ENCODE measurements around the gene RRP8. TPM values are rescaled to one million over a fixed set of nuclear protein-coding genes. Genes with fewer than 3 reads are reported as not detected.

The RRP8 gene
- total and polyA plus RNA-seq, 2 donors (not counting 1 experiment from before 2014, with no cell fraction given): 8.6 to 29.4 TPM

DNA sequence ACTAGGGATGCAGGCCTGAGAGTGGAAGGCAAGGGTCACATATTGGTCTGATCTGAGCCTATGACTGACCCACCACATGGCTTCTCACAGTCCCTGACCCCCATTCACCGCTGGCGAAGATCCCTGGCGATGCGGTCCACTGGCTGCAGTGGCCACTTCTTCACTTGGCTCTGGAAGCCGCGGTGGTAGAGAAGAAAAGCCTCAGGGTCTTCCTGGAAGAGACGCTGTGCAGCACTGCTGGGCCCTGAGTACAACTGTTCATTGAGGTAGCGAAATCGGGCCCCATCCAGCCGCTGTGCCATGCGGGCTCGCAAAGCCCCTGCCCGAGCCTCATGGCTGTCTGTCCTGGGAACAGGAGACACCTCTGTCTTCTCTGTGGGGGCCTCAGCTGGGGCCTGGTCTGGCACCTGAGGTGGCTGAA, 2.4 kb downstream of the RRP8 start:
- Mint-ChIP-seq H3K4me3 (no peak overlapping the region), H3K9me3 (ENCODE audit: insufficient read depth) (no peaks in the 10 kb centered on the region), H3K4me1 (peaks cover 24% of the 10 kb centered on the region), H3K27ac (no peak overlapping the region), H3K27me3 (no peaks in the 10 kb centered on the region)
- Histone ChIP-seq H3K27ac (ENCODE audit: low read length in 2 of 2) (no peak overlapping the region), H3K9ac (ENCODE audit: low read length) (no peak overlapping the region), H3K79me2 (ENCODE audit: control insufficient read depth, insufficient read depth, low read length) (peaks cover 77% of the 10 kb centered on the region), H3K36me3 (replicated peaks in 1 of 2; ENCODE audit: control extremely low read depth in 1 of 2, control insufficient read depth in 1 of 2, extremely low read depth in 1 of 2, insufficient read depth in 2 of 2, low read length in 1 of 2) (peaks cover 0 to 49% of the 10 kb centered on the region in 2 experiments), H3K27me3 (replicated peaks in 1 of 4; ENCODE audit: control extremely low read depth in 1 of 4, control insufficient read depth in 3 of 4, insufficient read depth in 4 of 4, low read length in 3 of 4) (no peaks in the 10 kb centered on the region), H3K4me2 (replicated peaks; ENCODE audit: low read depth, low read length, poor library complexity, severe bottlenecking) (no peak overlapping the region), H3K9me3 (ENCODE audit: control extremely low read depth in 1 of 3, control insufficient read depth in 2 of 3, insufficient read depth in 1 of 3, low read length in 2 of 3) (no peaks in the 10 kb centered on the region), H3K4me3 (ENCODE audit: control extremely low read depth in 1 of 5, extremely low read depth in 1 of 5, insufficient read depth in 1 of 5, low read depth in 2 of 5, low read length in 4 of 5) (no peak overlapping the region), H4K20me1 (ENCODE audit: control insufficient read depth, insufficient read depth, low read length, poor library complexity, severe bottlenecking) (peaks cover 38% of the 10 kb centered on the region), H3K4me1 (ENCODE audit: control insufficient read depth in 2 of 2, insufficient read depth in 2 of 2, low read length in 2 of 2) (peaks cover 32 to 35% of the 10 kb centered on the region in 2 donors), H2AFZ (ENCODE audit: insufficient read depth, low read depth, low read length, poor library complexity, severe bottlenecking) (no peak overlapping the region)
- DNase-seq (no peak), ATAC-seq (ENCODE audit: low read depth) (no peak)
- ChIA-PET CTCF (interaction anchor here (1.2 kb wide), 1 partner anchor 26 kb away, joined by 3 read pairs; no protein-coding TSS in a partner anchor), POLR2A (no interaction called here)
- WGBS (ENCODE audit: insufficient coverage): 99% methylated on average over 13 of the region's 13 CpGs
- TF ChIP-seq, protein P1, sequence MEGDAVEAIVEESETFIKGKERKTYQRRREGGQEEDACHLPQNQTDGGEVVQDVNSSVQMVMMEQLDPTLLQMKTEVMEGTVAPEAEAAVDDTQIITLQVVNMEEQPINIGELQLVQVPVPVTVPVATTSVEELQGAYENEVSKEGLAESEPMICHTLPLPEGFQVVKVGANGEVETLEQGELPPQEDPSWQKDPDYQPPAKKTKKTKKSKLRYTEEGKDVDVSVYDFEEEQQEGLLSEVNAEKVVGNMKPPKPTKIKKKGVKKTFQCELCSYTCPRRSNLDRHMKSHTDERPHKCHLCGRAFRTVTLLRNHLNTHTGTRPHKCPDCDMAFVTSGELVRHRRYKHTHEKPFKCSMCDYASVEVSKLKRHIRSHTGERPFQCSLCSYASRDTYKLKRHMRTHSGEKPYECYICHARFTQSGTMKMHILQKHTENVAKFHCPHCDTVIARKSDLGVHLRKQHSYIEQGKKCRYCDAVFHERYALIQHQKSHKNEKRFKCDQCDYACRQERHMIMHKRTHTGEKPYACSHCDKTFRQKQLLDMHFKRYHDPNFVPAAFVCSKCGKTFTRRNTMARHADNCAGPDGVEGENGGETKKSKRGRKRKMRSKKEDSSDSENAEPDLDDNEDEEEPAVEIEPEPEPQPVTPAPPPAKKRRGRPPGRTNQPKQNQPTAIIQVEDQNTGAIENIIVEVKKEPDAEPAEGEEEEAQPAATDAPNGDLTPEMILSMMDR (IDR thresholded peaks at IDR 0.05): no peak
- intact Hi-C loops (cut with micrococcal nuclease): loop anchor here (5.0 kb wide), 3 partner anchors 69 to 369 kb away; partner anchors contain the start of gene FHIP1B

DNA sequence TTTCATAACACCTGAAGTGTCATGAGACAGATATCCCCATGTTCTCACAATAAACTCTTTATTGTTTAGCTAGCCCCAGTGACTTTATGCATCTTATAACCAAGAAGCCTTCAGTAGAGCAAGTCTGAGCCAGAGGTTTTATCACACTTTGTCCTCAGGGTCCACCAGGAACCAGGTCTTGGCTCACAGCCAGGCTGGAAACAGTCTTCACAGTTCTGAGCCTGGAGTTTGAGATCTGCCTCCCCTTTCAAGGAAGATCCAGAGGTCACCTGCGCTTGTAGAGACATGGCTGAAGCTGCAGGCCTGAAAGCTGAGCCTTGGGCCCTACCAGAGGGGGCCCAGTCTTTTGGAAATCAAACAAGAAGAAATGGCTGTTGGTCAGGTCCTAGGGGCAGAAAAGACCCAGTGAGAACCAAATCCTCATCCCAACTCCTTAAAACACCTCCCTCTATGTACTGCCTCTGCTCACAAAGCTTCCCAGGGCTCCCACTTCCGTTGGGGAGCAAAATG, 3.5 kb downstream of the RRP8 start:
- H3K27ac Mint-ChIP-seq: no peak overlapping the region
- H3K4me2 ChIP-seq (replicated peaks; ENCODE audit: low read depth, low read length, poor library complexity, severe bottlenecking): no peak overlapping the region
- H3K27me3 Mint-ChIP-seq: no peaks in the 10 kb centered on the region
- peaks cover 0 to 53% of the 10 kb centered on the region in 2 experiments for H3K36me3 ChIP-seq (replicated peaks in 1 of 2; ENCODE audit: control extremely low read depth in 1 of 2, control insufficient read depth in 1 of 2, extremely low read depth in 1 of 2, insufficient read depth in 2 of 2, low read length in 1 of 2)
- no peak overlapping the region for H3K9ac ChIP-seq (ENCODE audit: low read length)
- H3K79me2 ChIP-seq (ENCODE audit: control insufficient read depth, insufficient read depth, low read length): peaks cover 66% of the 10 kb centered on the region
- peaks cover 38% of the 10 kb centered on the region for H4K20me1 ChIP-seq (ENCODE audit: control insufficient read depth, insufficient read depth, low read length, poor library complexity, severe bottlenecking)
- H3K4me3 ChIP-seq (ENCODE audit: control extremely low read depth in 1 of 5, extremely low read depth in 1 of 5, insufficient read depth in 1 of 5, low read depth in 2 of 5, low read length in 4 of 5): no peak overlapping the region
- ATAC-seq (ENCODE audit: low read depth): no peak
- 100% methylated on average over 2 of the region's 2 CpGs for WGBS (ENCODE audit: insufficient coverage)
- H3K4me3 Mint-ChIP-seq: no peak overlapping the region
- intact Hi-C loops (cut with micrococcal nuclease): loop anchor here (5.0 kb wide), 3 partner anchors 68 to 368 kb away; partner anchors contain the start of gene FHIP1B
- H2AFZ ChIP-seq (ENCODE audit: insufficient read depth, low read depth, low read length, poor library complexity, severe bottlenecking): no peak overlapping the region
- no peaks in the 10 kb centered on the region for H3K9me3 ChIP-seq (ENCODE audit: control extremely low read depth in 1 of 3, control insufficient read depth in 2 of 3, insufficient read depth in 1 of 3, low read length in 2 of 3)
- H3K27ac ChIP-seq (ENCODE audit: low read length in 2 of 2): no peak overlapping the region
- no peaks in the 10 kb centered on the region for H3K27me3 ChIP-seq (replicated peaks in 1 of 4; ENCODE audit: control extremely low read depth in 1 of 4, control insufficient read depth in 3 of 4, insufficient read depth in 4 of 4, low read length in 3 of 4)
- TF ChIP-seq, protein P1 (IDR thresholded peaks at IDR 0.05): no peak
- no peak for TF ChIP-seq EZH2 (IDR thresholded peaks at IDR 0.05; ENCODE audit: borderline replicate concordance, insufficient read depth, low read depth, low read length, poor library complexity, severe bottlenecking)
- H3K4me1 Mint-ChIP-seq: peaks cover 22% of the 10 kb centered on the region
- H3K9me3 Mint-ChIP-seq (ENCODE audit: insufficient read depth): no peaks in the 10 kb centered on the region
- CTCF ChIA-PET: no interaction called here
- no peak for DNase-seq
- POLR2A ChIA-PET: no interaction called here
- peaks cover 21 to 24% of the 10 kb centered on the region in 2 donors for H3K4me1 ChIP-seq (ENCODE audit: control insufficient read depth in 2 of 2, insufficient read depth in 2 of 2, low read length in 2 of 2)

Data from B cell (primary cell).